Esophagus muscularis mucosa (tissue), 3 donors: Measurements from ENCODE around the gene ZBTB38.

Experiments used
- POLR2A ChIP-seq: fragments of 450-650 bp; IDR thresholded peaks from one replicate; pipeline ENCODE4 v1.6.1; 2017; ENCODE audit warnings: antibody characterized with exemption, moderate library complexity, mild to moderate bottlenecking, low read depth
- TF ChIP-seq, protein P1 (sequence below), 3 experiments: fragments of 200-600 bp in 2 of 3; fragments of 450-650 bp in 1 of 3; sonication (generic) in 2 of 3; IDR thresholded peaks; one replicate each; pipeline ENCODE4 v1.5.1; 2017 to 2019; ENCODE audit warnings: antibody characterized with exemption in 3 of 3, mild to moderate bottlenecking in 2 of 3, moderate library complexity in 1 of 3

GRCh38 chr3:141390747-141391146 is 22.4 kb downstream of the ZBTB38 start:
- TF ChIP-seq, protein P1, sequence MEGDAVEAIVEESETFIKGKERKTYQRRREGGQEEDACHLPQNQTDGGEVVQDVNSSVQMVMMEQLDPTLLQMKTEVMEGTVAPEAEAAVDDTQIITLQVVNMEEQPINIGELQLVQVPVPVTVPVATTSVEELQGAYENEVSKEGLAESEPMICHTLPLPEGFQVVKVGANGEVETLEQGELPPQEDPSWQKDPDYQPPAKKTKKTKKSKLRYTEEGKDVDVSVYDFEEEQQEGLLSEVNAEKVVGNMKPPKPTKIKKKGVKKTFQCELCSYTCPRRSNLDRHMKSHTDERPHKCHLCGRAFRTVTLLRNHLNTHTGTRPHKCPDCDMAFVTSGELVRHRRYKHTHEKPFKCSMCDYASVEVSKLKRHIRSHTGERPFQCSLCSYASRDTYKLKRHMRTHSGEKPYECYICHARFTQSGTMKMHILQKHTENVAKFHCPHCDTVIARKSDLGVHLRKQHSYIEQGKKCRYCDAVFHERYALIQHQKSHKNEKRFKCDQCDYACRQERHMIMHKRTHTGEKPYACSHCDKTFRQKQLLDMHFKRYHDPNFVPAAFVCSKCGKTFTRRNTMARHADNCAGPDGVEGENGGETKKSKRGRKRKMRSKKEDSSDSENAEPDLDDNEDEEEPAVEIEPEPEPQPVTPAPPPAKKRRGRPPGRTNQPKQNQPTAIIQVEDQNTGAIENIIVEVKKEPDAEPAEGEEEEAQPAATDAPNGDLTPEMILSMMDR (IDR thresholded peaks at IDR 0.05), result no peak
- TF ChIP-seq POLR2A, result no peak
